GM23338 (cell line): ENCODE data around the gene TCEANC. TPM values are rescaled to one million over a fixed set of nuclear protein-coding genes. Genes with fewer than 3 reads are reported as not detected.

ENCODE experiments used
- ATAC-seq: fragments of 200-7000 bp; cut with Tn5 transposase; 3 replicates; pipeline ENCODE4 v1.9.1; 2020
- DNase-seq: peaks from one replicate; pipeline ENCODE4 v3.0.0-alpha.2; 2015; ENCODE audit warnings: low spot score
- H2AFZ ChIP-seq: fragments of 200-600 bp; sonication (generic); 2 replicates; pipeline ENCODE4 v1.8.0; 2016; ENCODE audit warnings: antibody characterized with exemption, mild to moderate bottlenecking, moderate library complexity
- H3F3A ChIP-seq: fragments of 200-600 bp; sonication (generic); replicated peaks from 2 replicates; pipeline ENCODE4 v1.8.0; 2017; ENCODE audit warnings: antibody characterized with exemption, mixed run types, low read depth
- H3K27ac ChIP-seq: fragments of 200-600 bp; sonication (generic); 2 replicates; pipeline ENCODE4 v1.6.1; 2016; ENCODE audit warnings: low read depth
- H3K27me3 ChIP-seq: fragments of 200-600 bp; sonication (generic); 2 replicates; pipeline ENCODE4 v1.8.0; 2016; ENCODE audit warnings: mild to moderate bottlenecking, mixed run types, moderate library complexity; ENCODE audit not compliant: insufficient read depth
- H3K36me3 ChIP-seq: fragments of 200-600 bp; sonication (generic); 2 replicates; pipeline ENCODE4 v1.8.0; 2016; ENCODE audit warnings: mild to moderate bottlenecking; ENCODE audit not compliant: insufficient read depth
- H3K4me1 ChIP-seq: fragments of 200-600 bp; sonication (generic); 2 replicates; pipeline ENCODE4 v1.8.0; 2016; ENCODE audit warnings: mild to moderate bottlenecking, moderate library complexity; ENCODE audit not compliant: insufficient read depth
- H3K4me2 ChIP-seq: fragments of 200-600 bp; sonication (generic); 2 replicates; pipeline ENCODE4 v1.7.1; 2017; ENCODE audit warnings: mixed run types
- H3K4me3 ChIP-seq: fragments of 200-600 bp; sonication (generic); 2 replicates; pipeline ENCODE4 v1.6.1; 2016; ENCODE audit warnings: mixed run types
- H3K79me2 ChIP-seq: fragments of 200-600 bp; sonication (generic); replicated peaks from 2 replicates; pipeline ENCODE4 v1.8.0; 2017; ENCODE audit warnings: mild to moderate bottlenecking; ENCODE audit not compliant: insufficient read depth
- H3K9me2 ChIP-seq: fragments of 200-600 bp; sonication (generic); 2 replicates; pipeline ENCODE4 v1.8.0; 2017; ENCODE audit not compliant: insufficient read depth
- H4K20me1 ChIP-seq: fragments of 200-600 bp; sonication (generic); replicated peaks from 2 replicates; pipeline ENCODE4 v1.8.0; 2017; ENCODE audit warnings: mild to moderate bottlenecking; ENCODE audit not compliant: insufficient read depth
- H3K27ac Mint-ChIP-seq: 2 replicates; pipeline ENCODE4 v1.8.0; 2020; ENCODE audit warnings: inconsistent platforms, mild to moderate bottlenecking, moderate library complexity, mixed read lengths
- H3K27me3 Mint-ChIP-seq: 3 replicates; pipeline ENCODE4 v1.8.0; 2022; ENCODE audit warnings: low read depth, mild to moderate bottlenecking, moderate library complexity, mixed read lengths, inconsistent platforms; ENCODE audit not compliant: insufficient read depth, poor library complexity
- H3K36me3 Mint-ChIP-seq: 3 replicates; pipeline ENCODE4 v1.8.0; 2021; ENCODE audit warnings: low read depth, mild to moderate bottlenecking, inconsistent platforms, moderate library complexity, mixed read lengths
- H3K4me1 Mint-ChIP-seq: 3 replicates; pipeline ENCODE4 v1.8.0; 2020; ENCODE audit warnings: mild to moderate bottlenecking, inconsistent platforms, mixed read lengths
- H3K4me3 Mint-ChIP-seq: 3 replicates; pipeline ENCODE4 v1.8.0; 2021; ENCODE audit warnings: moderate library complexity, mild to moderate bottlenecking, inconsistent platforms, mixed read lengths
- H3K9me3 Mint-ChIP-seq: 3 replicates; pipeline ENCODE4 v1.8.0; 2020; ENCODE audit warnings: moderate library complexity, mild to moderate bottlenecking, inconsistent platforms, mixed read lengths
- CREB1 ChIP-seq: fragments of 250-450 bp; sonication (Bioruptor Pico); IDR thresholded peaks from 2 replicates; pipeline ENCODE4 v1.5.0; 2020; ENCODE audit warnings: low read depth, mild to moderate bottlenecking, moderate library complexity
- EZH2 ChIP-seq: fragments of 200-600 bp; sonication (generic); IDR thresholded peaks from one replicate; pipeline ENCODE4 v1.8.0; 2017; ENCODE audit warnings: antibody characterized with exemption, mild to moderate bottlenecking, low read depth; ENCODE audit not compliant: unreplicated experiment
- EZH2phosphoT487 ChIP-seq: fragments of 200-600 bp; sonication (generic); IDR thresholded peaks from one replicate; pipeline ENCODE4 v1.8.1; 2018; ENCODE audit warnings: antibody characterized with exemption; ENCODE audit not compliant: unreplicated experiment
- JUNB ChIP-seq: IDR thresholded peaks from one replicate; pipeline ENCODE4 v1.6.1; 2016; ENCODE audit warnings: antibody characterized with exemption; ENCODE audit not compliant: unreplicated experiment
- NANOG ChIP-seq: IDR thresholded peaks from 2 replicates; pipeline ENCODE4 v1.6.1; 2016; ENCODE audit warnings: antibody characterized with exemption, borderline replicate concordance
- ZNF114 ChIP-seq: fragments of 250-450 bp; sonication (Bioruptor Pico); IDR thresholded peaks from 2 replicates; pipeline ENCODE4 v1.5.0; 2020; ENCODE audit warnings: mild to moderate bottlenecking, moderate library complexity
- ZNF331 ChIP-seq: fragments of 250-450 bp; sonication (Bioruptor Pico); IDR thresholded peaks from 2 replicates; pipeline ENCODE4 v1.5.0; 2020; ENCODE audit warnings: low read depth, mild to moderate bottlenecking, moderate library complexity
- polyA plus RNA-seq: library from polyadenylated mRNA; unstranded; fragments of >200 nt; fragmentation: Nextera tagmentation; extraction: Ambion mirVana; gene quantifications from 2 replicates; pipeline ENCODE4 v1.2.1, GENCODE V29; 2016
- total RNA-seq: library from RNA; depleted of rRNA; stranded (reverse); fragments of >200 nt; shearing (Covaris generic); gene quantifications from 2 replicates; pipeline ENCODE4 v1.2.3, GENCODE V29; 2014
- TF ChIP-seq, protein P1 (sequence below): fragments of 250-450 bp; sonication (Bioruptor Pico); IDR thresholded peaks from 2 replicates; pipeline ENCODE4 v1.5.0; 2020; ENCODE audit warnings: mild to moderate bottlenecking, moderate library complexity
- TF ChIP-seq, protein P2 (sequence below): IDR thresholded peaks from 2 replicates; pipeline ENCODE4 v1.6.1; 2016; ENCODE audit warnings: antibody characterized with exemption
- TF ChIP-seq, protein P3 (sequence below), 2 experiments: fragments of 200-600 bp in 1 of 2; sonication (generic) in 1 of 2; conservative IDR thresholded peaks; 2 replicates each; pipeline versions ENCODE4 v1.5.1 to v1.6.1; 2016 to 2017; ENCODE audit warnings: antibody characterized with exemption in 2 of 2, low read depth in 2 of 2, mild to moderate bottlenecking in 2 of 2, moderate library complexity in 1 of 2

TCEANC gene
- total and polyA plus RNA-seq, 2 experiments from 2014 or later, result 1.2 to 2.5 TPM

DNA sequence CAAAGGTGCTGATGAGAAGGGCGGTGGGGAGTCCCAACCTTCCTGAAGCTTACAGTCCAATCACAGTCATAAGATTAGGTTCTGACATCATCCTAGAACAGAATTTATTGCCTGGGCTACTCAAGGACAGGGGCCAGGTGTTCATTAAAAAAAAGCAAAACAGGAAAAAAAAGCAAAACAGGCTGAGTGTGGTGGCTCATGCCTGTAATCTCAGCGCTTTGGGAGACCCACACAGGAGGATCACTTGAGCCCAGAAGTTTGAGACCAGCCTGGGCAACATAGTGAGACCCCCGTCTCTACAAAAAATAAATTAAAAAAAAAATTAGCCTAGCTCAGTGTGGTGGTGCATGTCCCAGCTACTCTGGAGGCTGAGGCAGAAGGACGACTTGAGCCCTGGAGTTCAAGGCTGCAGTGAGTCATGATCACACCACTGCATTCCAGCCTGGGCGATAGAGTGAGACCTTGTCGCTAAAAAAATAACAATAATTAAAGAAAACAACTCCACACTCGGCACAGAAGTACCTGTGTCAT lies 39.0 kb downstream of the TCEANC start (continued):
- TF ChIP-seq, protein P1, sequence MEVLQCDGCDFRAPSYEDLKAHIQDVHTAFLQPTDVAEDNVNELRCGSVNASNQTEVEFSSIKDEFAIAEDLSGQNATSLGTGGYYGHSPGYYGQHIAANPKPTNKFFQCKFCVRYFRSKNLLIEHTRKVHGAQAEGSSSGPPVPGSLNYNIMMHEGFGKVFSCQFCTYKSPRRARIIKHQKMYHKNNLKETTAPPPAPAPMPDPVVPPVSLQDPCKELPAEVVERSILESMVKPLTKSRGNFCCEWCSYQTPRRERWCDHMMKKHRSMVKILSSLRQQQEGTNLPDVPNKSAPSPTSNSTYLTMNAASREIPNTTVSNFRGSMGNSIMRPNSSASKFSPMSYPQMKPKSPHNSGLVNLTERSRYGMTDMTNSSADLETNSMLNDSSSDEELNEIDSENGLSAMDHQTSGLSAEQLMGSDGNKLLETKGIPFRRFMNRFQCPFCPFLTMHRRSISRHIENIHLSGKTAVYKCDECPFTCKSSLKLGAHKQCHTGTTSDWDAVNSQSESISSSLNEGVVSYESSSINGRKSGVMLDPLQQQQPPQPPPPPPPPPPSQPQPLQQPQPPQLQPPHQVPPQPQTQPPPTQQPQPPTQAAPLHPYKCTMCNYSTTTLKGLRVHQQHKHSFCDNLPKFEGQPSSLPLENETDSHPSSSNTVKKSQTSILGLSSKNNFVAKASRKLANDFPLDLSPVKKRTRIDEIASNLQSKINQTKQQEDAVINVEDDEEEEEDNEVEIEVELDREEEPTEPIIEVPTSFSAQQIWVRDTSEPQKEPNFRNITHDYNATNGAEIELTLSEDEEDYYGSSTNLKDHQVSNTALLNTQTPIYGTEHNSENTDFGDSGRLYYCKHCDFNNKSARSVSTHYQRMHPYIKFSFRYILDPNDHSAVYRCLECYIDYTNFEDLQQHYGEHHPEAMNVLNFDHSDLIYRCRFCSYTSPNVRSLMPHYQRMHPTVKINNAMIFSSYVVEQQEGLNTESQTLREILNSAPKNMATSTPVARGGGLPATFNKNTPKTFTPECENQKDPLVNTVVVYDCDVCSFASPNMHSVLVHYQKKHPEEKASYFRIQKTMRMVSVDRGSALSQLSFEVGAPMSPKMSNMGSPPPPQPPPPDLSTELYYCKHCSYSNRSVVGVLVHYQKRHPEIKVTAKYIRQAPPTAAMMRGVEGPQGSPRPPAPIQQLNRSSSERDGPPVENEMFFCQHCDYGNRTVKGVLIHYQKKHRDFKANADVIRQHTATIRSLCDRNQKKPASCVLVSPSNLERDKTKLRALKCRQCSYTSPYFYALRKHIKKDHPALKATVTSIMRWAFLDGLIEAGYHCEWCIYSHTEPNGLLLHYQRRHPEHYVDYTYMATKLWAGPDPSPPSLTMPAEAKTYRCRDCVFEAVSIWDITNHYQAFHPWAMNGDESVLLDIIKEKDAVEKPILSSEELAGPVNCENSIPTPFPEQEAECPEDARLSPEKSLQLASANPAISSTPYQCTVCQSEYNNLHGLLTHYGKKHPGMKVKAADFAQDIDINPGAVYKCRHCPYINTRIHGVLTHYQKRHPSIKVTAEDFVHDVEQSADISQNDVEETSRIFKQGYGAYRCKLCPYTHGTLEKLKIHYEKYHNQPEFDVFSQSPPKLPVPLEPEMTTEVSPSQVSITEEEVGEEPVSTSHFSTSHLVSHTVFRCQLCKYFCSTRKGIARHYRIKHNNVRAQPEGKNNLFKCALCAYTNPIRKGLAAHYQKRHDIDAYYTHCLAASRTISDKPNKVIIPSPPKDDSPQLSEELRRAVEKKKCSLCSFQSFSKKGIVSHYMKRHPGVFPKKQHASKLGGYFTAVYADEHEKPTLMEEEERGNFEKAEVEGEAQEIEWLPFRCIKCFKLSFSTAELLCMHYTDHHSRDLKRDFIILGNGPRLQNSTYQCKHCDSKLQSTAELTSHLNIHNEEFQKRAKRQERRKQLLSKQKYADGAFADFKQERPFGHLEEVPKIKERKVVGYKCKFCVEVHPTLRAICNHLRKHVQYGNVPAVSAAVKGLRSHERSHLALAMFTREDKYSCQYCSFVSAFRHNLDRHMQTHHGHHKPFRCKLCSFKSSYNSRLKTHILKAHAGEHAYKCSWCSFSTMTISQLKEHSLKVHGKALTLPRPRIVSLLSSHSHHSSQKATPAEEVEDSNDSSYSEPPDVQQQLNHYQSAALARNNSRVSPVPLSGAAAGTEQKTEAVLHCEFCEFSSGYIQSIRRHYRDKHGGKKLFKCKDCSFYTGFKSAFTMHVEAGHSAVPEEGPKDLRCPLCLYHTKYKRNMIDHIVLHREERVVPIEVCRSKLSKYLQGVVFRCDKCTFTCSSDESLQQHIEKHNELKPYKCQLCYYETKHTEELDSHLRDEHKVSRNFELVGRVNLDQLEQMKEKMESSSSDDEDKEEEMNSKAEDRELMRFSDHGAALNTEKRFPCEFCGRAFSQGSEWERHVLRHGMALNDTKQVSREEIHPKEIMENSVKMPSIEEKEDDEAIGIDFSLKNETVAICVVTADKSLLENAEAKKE (CRISPR knock-in tag), result no peak
- no peak for TF ChIP-seq EZH2

DNA sequence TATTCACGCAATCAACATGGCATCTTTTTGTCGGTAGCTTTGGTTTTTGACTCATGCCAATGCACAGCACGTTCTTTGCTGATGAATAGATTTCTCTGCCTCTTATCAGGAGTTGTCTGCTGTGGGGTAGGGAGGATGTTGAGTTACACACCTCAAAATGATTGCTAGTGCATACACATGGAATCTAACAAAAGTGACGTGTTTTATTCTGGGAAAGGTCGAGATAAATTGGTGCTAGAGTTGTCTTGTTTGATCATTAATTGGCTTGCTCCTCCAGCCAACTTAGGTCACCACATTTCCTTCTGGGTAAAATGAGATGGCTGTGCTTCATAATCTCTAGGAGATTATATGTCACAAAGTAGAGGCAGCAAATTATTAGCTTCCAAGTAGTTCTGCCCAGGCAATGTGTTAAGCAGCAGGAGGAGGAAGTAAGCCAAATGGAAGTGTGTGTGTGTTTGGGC lies 39.9 kb downstream of the TCEANC start:
- Histone ChIP-seq H2AFZ (no peak overlapping the region), H4K20me1 (peaks cover 18% of the 10 kb centered on the region), H3K4me2 (0 out of 2 replicates have a peak overlapping the region, but pooled peaks have one; percentile 31), H3K4me1 (peaks cover 34% of the 10 kb centered on the region), H3K36me3 (no peaks in the 10 kb centered on the region), H3K4me3 (no peak overlapping the region), H3F3A (no peaks in the 10 kb centered on the region), H3K79me2 (peaks cover 85% of the 10 kb centered on the region), H3K27ac (peak overlapping the region; percentile 59; the same call in 1 of the 2 replicates), H3K27me3 (peaks cover 6% of the 10 kb centered on the region; the same call in 1 of the 2 replicates), H3K9me2 (no peaks in the 10 kb centered on the region)
- no peaks in the 10 kb centered on the region; the same call in 1 of the 3 replicates for H3K36me3 Mint-ChIP-seq
- ATAC-seq, result no peak
- no peak for DNase-seq
- peaks cover 8% of the 10 kb centered on the region for H3K27me3 Mint-ChIP-seq
- peaks cover 52% of the 10 kb centered on the region for H3K4me1 Mint-ChIP-seq
- H3K4me3 Mint-ChIP-seq, result peak overlapping the region; percentile 22; the same call in 1 of the 3 replicates
- H3K9me3 Mint-ChIP-seq, result no peaks in the 10 kb centered on the region
- H3K27ac Mint-ChIP-seq, result peak overlapping the region; percentile 38
- no peak for TF ChIP-seq NANOG
- TF ChIP-seq, protein P2, sequence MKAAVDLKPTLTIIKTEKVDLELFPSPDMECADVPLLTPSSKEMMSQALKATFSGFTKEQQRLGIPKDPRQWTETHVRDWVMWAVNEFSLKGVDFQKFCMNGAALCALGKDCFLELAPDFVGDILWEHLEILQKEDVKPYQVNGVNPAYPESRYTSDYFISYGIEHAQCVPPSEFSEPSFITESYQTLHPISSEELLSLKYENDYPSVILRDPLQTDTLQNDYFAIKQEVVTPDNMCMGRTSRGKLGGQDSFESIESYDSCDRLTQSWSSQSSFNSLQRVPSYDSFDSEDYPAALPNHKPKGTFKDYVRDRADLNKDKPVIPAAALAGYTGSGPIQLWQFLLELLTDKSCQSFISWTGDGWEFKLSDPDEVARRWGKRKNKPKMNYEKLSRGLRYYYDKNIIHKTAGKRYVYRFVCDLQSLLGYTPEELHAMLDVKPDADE, result no peak
- no peak for TF ChIP-seq JUNB
- TF ChIP-seq ZNF331 (CRISPR knock-in tag), result no peak
- TF ChIP-seq ZNF114 (CRISPR knock-in tag), result no peak
- no peak for TF ChIP-seq CREB1
- TF ChIP-seq, protein P3, sequence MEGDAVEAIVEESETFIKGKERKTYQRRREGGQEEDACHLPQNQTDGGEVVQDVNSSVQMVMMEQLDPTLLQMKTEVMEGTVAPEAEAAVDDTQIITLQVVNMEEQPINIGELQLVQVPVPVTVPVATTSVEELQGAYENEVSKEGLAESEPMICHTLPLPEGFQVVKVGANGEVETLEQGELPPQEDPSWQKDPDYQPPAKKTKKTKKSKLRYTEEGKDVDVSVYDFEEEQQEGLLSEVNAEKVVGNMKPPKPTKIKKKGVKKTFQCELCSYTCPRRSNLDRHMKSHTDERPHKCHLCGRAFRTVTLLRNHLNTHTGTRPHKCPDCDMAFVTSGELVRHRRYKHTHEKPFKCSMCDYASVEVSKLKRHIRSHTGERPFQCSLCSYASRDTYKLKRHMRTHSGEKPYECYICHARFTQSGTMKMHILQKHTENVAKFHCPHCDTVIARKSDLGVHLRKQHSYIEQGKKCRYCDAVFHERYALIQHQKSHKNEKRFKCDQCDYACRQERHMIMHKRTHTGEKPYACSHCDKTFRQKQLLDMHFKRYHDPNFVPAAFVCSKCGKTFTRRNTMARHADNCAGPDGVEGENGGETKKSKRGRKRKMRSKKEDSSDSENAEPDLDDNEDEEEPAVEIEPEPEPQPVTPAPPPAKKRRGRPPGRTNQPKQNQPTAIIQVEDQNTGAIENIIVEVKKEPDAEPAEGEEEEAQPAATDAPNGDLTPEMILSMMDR (conservative IDR thresholded peaks at IDR 0.05; ENCODE audit: low read depth in 2 of 2), result no peak
- TF ChIP-seq EZH2phosphoT487, result no peak
- no peak for TF ChIP-seq EZH2
